ENCODE measurements around the gene MYOD1. TPM values are rescaled to one million over a fixed set of nuclear protein-coding genes. Genes with fewer than 3 reads are reported as not detected.

MYOD1 gene
- total and polyA plus RNA-seq, 2 of the 13 experiments (the other 11 are each of a cell fraction or from before 2014, with no cell fraction given) = not detected

DNA sequence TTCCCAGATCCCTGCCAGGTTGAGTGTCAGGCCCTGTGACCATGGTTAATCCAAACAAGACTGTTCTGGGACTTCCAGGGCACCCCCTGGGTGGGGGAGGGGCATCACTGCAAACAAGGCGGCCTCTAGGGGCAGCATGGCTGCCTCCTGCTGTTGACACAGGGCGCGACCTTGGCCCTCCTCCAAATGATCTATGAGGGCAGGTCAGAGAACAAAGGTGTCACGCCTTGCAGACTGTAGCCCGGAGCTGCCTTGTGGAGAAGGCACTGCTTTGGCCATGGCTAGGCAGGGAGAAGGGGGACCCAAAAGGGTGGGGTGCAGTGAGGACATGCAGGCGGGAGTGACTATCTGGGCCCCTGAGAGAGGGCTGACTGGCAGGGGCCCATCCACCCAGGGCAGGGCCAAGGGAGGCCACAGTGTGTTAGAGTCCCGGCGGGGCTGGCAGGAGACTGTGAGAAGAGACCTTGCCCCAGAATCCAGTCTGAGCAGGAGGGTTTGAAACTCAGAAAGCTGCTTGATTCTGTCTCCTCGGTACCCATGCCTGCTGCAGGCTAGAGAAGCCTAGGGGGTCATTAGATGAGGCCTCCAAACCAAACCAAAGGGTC, 50.8 kb downstream of the MYOD1 start (continued):
- TF ChIP-seq HMGXB3 (CRISPR knock-in tag; IDR thresholded peaks at IDR 0.05; ENCODE audit: borderline replicate concordance) (no peak; the same call in 1 of the 2 replicates), HIVEP1 (CRISPR knock-in tag; IDR thresholded peaks at IDR 0.05) (peak; percentile 99), HNRNPK (IDR thresholded peaks at IDR 0.05; ENCODE audit: low read depth, low read length, poor library complexity, severe bottlenecking) (no peak), NBN (conservative IDR thresholded peaks at IDR 0.05) (no peak), ZNF557 (CRISPR knock-in tag; IDR thresholded peaks at IDR 0.05) (0 out of 2 replicates have a peak, but pooled peaks have one; percentile 63), ZNF609 (CRISPR knock-in tag; IDR thresholded peaks at IDR 0.05; ENCODE audit: borderline replicate concordance) (peak; percentile 99), GABPA (IDR thresholded peaks at IDR 0.05; ENCODE audit: low read depth, low read length) (no peak), GABPA (CRISPR knock-in tag; IDR thresholded peaks at IDR 0.05; ENCODE audit: low read depth) (no peak), AHR (CRISPR knock-in tag; IDR thresholded peaks at IDR 0.05) (0 out of 2 replicates have a peak, but pooled peaks have one; percentile 30), CENPX (CRISPR knock-in tag; IDR thresholded peaks at IDR 0.05) (no peak), ZNF446 (CRISPR knock-in tag; IDR thresholded peaks at IDR 0.05) (no peak)
- TF ChIP-seq, protein P1, sequence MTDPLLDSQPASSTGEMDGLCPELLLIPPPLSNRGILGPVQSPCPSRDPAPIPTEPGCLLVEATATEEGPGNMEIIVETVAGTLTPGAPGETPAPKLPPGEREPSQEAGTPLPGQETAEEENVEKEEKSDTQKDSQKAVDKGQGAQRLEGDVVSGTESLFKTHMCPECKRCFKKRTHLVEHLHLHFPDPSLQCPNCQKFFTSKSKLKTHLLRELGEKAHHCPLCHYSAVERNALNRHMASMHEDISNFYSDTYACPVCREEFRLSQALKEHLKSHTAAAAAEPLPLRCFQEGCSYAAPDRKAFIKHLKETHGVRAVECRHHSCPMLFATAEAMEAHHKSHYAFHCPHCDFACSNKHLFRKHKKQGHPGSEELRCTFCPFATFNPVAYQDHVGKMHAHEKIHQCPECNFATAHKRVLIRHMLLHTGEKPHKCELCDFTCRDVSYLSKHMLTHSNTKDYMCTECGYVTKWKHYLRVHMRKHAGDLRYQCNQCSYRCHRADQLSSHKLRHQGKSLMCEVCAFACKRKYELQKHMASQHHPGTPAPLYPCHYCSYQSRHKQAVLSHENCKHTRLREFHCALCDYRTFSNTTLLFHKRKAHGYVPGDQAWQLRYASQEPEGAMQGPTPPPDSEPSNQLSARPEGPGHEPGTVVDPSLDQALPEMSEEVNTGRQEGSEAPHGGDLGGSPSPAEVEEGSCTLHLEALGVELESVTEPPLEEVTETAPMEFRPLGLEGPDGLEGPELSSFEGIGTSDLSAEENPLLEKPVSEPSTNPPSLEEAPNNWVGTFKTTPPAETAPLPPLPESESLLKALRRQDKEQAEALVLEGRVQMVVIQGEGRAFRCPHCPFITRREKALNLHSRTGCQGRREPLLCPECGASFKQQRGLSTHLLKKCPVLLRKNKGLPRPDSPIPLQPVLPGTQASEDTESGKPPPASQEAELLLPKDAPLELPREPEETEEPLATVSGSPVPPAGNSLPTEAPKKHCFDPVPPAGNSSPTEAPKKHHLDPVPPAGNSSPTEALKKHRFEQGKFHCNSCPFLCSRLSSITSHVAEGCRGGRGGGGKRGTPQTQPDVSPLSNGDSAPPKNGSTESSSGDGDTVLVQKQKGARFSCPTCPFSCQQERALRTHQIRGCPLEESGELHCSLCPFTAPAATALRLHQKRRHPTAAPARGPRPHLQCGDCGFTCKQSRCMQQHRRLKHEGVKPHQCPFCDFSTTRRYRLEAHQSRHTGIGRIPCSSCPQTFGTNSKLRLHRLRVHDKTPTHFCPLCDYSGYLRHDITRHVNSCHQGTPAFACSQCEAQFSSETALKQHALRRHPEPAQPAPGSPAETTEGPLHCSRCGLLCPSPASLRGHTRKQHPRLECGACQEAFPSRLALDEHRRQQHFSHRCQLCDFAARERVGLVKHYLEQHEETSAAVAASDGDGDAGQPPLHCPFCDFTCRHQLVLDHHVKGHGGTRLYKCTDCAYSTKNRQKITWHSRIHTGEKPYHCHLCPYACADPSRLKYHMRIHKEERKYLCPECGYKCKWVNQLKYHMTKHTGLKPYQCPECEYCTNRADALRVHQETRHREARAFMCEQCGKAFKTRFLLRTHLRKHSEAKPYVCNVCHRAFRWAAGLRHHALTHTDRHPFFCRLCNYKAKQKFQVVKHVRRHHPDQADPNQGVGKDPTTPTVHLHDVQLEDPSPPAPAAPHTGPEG (CRISPR knock-in tag; IDR thresholded peaks at IDR 0.05) = no peak
- TF ChIP-seq, protein P2, sequence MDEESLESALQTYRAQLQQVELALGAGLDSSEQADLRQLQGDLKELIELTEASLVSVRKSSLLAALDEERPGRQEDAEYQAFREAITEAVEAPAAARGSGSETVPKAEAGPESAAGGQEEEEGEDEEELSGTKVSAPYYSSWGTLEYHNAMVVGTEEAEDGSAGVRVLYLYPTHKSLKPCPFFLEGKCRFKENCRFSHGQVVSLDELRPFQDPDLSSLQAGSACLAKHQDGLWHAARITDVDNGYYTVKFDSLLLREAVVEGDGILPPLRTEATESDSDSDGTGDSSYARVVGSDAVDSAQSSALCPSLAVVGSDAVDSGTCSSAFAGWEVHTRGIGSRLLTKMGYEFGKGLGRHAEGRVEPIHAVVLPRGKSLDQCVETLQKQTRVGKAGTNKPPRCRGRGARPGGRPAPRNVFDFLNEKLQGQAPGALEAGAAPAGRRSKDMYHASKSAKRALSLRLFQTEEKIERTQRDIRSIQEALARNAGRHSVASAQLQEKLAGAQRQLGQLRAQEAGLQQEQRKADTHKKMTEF (CRISPR knock-in tag; IDR thresholded peaks at IDR 0.05) = peak; percentile 98
